Uterine smooth muscle cell (primary cell): Measurements from ENCODE around the gene ZNF91. TPM values are rescaled to one million over a fixed set of nuclear protein-coding genes. Genes with fewer than 3 reads are reported as not detected.

Source experiments
- total RNA-seq: library from RNA; depleted of rRNA; stranded (reverse); fragments of >200 nt; gene quantifications from 2 replicates; pipeline ENCODE4 v1.2.3, GENCODE V29; 2014

Gene ZNF91
- 11.3 and 18.6 TPM in 2 replicates for total RNA-seq

DNA sequence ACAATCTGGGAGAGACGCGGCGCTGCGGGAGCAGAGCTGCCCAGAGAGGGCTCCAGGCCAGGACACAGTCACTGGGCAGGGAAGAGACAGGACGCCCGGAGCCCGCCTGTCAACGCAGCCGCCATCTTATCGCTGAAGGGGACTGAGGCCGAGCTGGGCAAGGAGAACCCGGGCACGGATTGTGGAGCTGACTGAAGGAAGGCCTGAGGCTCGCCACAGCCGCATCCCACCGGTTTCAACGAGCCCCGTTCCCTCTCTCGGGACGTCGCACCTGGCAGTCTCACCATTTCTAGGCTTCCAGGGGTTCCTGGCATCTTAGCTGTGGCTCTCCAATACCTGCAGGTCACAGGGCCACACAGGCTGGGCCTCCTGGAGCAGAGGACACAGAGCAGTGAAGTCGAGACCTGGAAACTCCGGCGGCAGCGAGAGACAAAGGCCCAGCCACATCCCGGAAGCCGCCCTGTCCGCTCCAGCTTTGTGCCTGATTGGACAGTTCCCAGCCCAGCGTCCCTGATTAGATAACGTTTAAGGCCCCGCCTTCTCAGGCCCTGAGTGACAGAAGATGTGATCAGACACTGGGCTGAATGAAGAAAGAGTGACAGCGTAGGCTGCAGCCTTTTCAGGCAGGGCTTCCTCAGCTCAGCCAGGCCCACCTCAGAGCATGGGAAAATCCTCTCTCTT, at the start of gene ZNF91:
Gene ZNF91, minus strand, starts transcription at position 431 of the 681 bp plus-strand sequence. Its CDS starts 117 bp downstream, at position 314.

Other genes starting within 250 kb of the ZNF91 start
- 4.2 and 11.6 TPM in 2 replicates for gene ZNF724, start 145.1 kb downstream of the ZNF91 start, total RNA-seq